H1 (cell line): Measurements from ENCODE around the gene PLD5. TPM values are rescaled to one million over a fixed set of nuclear protein-coding genes. Genes with fewer than 3 reads are reported as not detected.
"Not testable (repeated sequence)": the region's sequence is repeated elsewhere in the genome, so short reads cannot be mapped to it uniquely, and the experiment has no call there.

Experiments
- CTCF ChIA-PET: fragments of 300-600 bp; sonication (Branson Sonifier 250); formaldehyde crosslinking; loops from one replicate; lab custom pipeline; 2021; ENCODE audit not compliant: partially characterized antibody; lab: Charles Lee
- POLR2A ChIA-PET: fragments of 300-600 bp; sonication (Branson Sonifier 250); formaldehyde crosslinking; loops from one replicate; lab custom pipeline; 2021; ENCODE audit warnings: inconsistent platforms; ENCODE audit not compliant: partially characterized antibody; lab: Charles Lee
- DNase-seq, 2 experiments: peaks; one replicate each; pipeline versions ENCODE4 v3.0.0 to v3.0.0-alpha.2; 2010 to 2022; ENCODE audit warnings: low spot score in 2 of 2, low read depth in 1 of 2, mixed read lengths in 1 of 2
- FAIRE-seq: peaks from 2 replicates; lab custom pipeline; 2011; peaks lifted over from hg19 to GRCh38; lab: Jason Lieb, UNC
- H2AFZ ChIP-seq: 2 replicates; pipeline ENCODE4 v1.8.1; 2012; ENCODE audit warnings: low read length, inconsistent platforms
- H2AK5ac ChIP-seq: 2 replicates; pipeline ENCODE4 v1.6.1; 2013; ENCODE audit warnings: low read depth, low read length
- H2BK120ac ChIP-seq: replicated peaks from 2 replicates; pipeline ENCODE3; 2013; ENCODE audit warnings: low read depth, low read length, inconsistent platforms
- H2BK12ac ChIP-seq: 2 replicates; pipeline ENCODE4 v1.6.1; 2013; ENCODE audit warnings: low read depth, low read length
- H2BK15ac ChIP-seq: 2 replicates; pipeline ENCODE4 v1.6.1; 2013; ENCODE audit warnings: low read length
- H2BK20ac ChIP-seq: 2 replicates; pipeline ENCODE4 v1.6.1; 2013; ENCODE audit warnings: low read length
- H2BK5ac ChIP-seq: 2 replicates; pipeline ENCODE4 v1.6.1; 2013; ENCODE audit warnings: low read depth, low read length
- H3K14ac ChIP-seq: 2 replicates; pipeline ENCODE4 v1.6.1; 2013; ENCODE audit warnings: inconsistent platforms; ENCODE audit not compliant: insufficient read length
- H3K18ac ChIP-seq: 2 replicates; pipeline ENCODE4 v1.6.1; 2013; ENCODE audit warnings: low read length; ENCODE audit errors: extremely low read depth
- H3K23ac ChIP-seq: 2 replicates; pipeline ENCODE4 v1.6.1; 2013; ENCODE audit warnings: inconsistent platforms; ENCODE audit not compliant: insufficient read length
- H3K23me2 ChIP-seq: 2 replicates; pipeline ENCODE4 v1.6.1; 2013; ENCODE audit warnings: low read depth, low read length
- H3K27ac ChIP-seq: 2 replicates; pipeline ENCODE4 v1.6.1; 2011; ENCODE audit warnings: low read depth, low read length, inconsistent platforms
- H3K27me3 ChIP-seq, 4 experiments: replicated peaks in 1 of 4; 1 replicate in 1 of 4; 2 replicates in 3 of 4; pipeline versions ENCODE4 v1.6.1 to v1.8.1; 2011 to 2013; ENCODE audit warnings: low read length in 3 of 4, mild to moderate bottlenecking in 3 of 4, inconsistent platforms in 2 of 4, mixed read lengths in 2 of 4, moderate library complexity in 1 of 4; ENCODE audit not compliant: control insufficient read depth in 3 of 4, insufficient read depth in 3 of 4; ENCODE audit errors: extremely low read depth in 1 of 4
- H3K36me3 ChIP-seq, 4 experiments: 2 replicates each; pipeline versions ENCODE4 v1.6.1 to v1.8.1; 2011 to 2013; ENCODE audit warnings: mild to moderate bottlenecking in 4 of 4, low read length in 3 of 4, moderate library complexity in 2 of 4, control low read depth in 1 of 4, inconsistent platforms in 1 of 4; ENCODE audit not compliant: insufficient read depth in 4 of 4, control insufficient read depth in 2 of 4
- H3K4ac ChIP-seq: replicated peaks from 2 replicates; pipeline ENCODE3; 2013; ENCODE audit warnings: low read length, low read depth, mixed read lengths, inconsistent platforms; ENCODE audit not compliant: insufficient read length
- H3K4me1 ChIP-seq, 4 experiments: replicated peaks in 1 of 4; 1 replicate in 1 of 4; 2 replicates in 3 of 4; pipeline versions ENCODE4 v1.6.1 to v1.8.1; 2011 to 2013; ENCODE audit warnings: low read length in 3 of 4, inconsistent platforms in 2 of 4, mixed read lengths in 1 of 4; ENCODE audit not compliant: insufficient read depth in 4 of 4, control insufficient read depth in 3 of 4
- H3K4me2 ChIP-seq, 2 experiments: 2 replicates each; pipeline versions ENCODE4 v1.6.1 to v1.8.1; 2011 to 2013; ENCODE audit warnings: low read depth in 2 of 2, low read length in 2 of 2, control low read depth in 1 of 2, inconsistent platforms in 1 of 2, mild to moderate bottlenecking in 1 of 2; ENCODE audit not compliant: insufficient read depth in 1 of 2
- H3K4me3 ChIP-seq, 4 experiments: fragments of 200-600, 300-600 bp in 1 of 4; sonication (generic), shearing (Covaris generic), sonication (Bioruptor Twin) in 1 of 4; 2 replicates each; pipeline versions ENCODE4 v1.5.1 to v1.8.1; 2011 to 2016; ENCODE audit warnings: low read length in 4 of 4, low read depth in 3 of 4, control low read depth in 2 of 4, inconsistent platforms in 2 of 4, mild to moderate bottlenecking in 2 of 4, mixed read lengths in 1 of 4, moderate library complexity in 1 of 4; ENCODE audit not compliant: insufficient read depth in 2 of 4; ENCODE audit errors: extremely low read depth in 1 of 4
- H3K56ac ChIP-seq: replicated peaks from 2 replicates; pipeline ENCODE3; 2013; ENCODE audit warnings: low read depth, mild to moderate bottlenecking, mixed read lengths, low read length, inconsistent platforms; ENCODE audit not compliant: insufficient read length
- H3K79me1 ChIP-seq: 2 replicates; pipeline ENCODE4 v1.6.1; 2013; ENCODE audit warnings: low read depth, low read length, control low read depth
- H3K79me2 ChIP-seq, 2 experiments: 2 replicates each; pipeline versions ENCODE4 v1.6.1 to v1.8.1; 2012 to 2013; ENCODE audit warnings: low read length in 2 of 2, mild to moderate bottlenecking in 2 of 2, inconsistent platforms in 1 of 2; ENCODE audit not compliant: insufficient read depth in 2 of 2, control insufficient read depth in 1 of 2
- H3K9ac ChIP-seq, 4 experiments: replicated peaks in 1 of 4; 1 replicate in 1 of 4; 2 replicates in 3 of 4; pipeline versions ENCODE4 v1.6.1 to v1.8.1; 2011 to 2013; ENCODE audit warnings: low read depth in 3 of 4, low read length in 3 of 4, control low read depth in 2 of 4, mild to moderate bottlenecking in 2 of 4, moderate library complexity in 2 of 4, inconsistent platforms in 1 of 4; ENCODE audit errors: extremely low read depth in 1 of 4
- H3K9me3 ChIP-seq, 2 experiments: 2 replicates each; pipeline versions ENCODE4 v1.6.1 to v1.8.1; 2012 to 2013; ENCODE audit warnings: mild to moderate bottlenecking in 2 of 2, moderate library complexity in 2 of 2, control low read depth in 1 of 2, inconsistent platforms in 1 of 2, low read depth in 1 of 2, low read length in 1 of 2, mixed read lengths in 1 of 2; ENCODE audit not compliant: insufficient read depth in 2 of 2
- H4K20me1 ChIP-seq, 2 experiments: replicated peaks in 1 of 2; 2 replicates each; pipeline versions ENCODE3 to v1.8.1; 2011 to 2013; ENCODE audit warnings: inconsistent platforms in 2 of 2, low read length in 2 of 2, mild to moderate bottlenecking in 1 of 2; ENCODE audit not compliant: insufficient read depth in 2 of 2, control insufficient read depth in 1 of 2
- H4K5ac ChIP-seq: 2 replicates; pipeline ENCODE4 v1.6.1; 2013; ENCODE audit warnings: low read length, low read depth, mixed read lengths, inconsistent platforms; ENCODE audit not compliant: insufficient read length
- H4K8ac ChIP-seq: 2 replicates; pipeline ENCODE4 v1.8.0; 2013; ENCODE audit warnings: mild to moderate bottlenecking, moderate library complexity, low read length, inconsistent platforms; ENCODE audit not compliant: insufficient read depth; ENCODE audit errors: extremely low read depth
- H4K91ac ChIP-seq: replicated peaks from 2 replicates; pipeline ENCODE3; 2013; ENCODE audit warnings: low read length, mixed read lengths, inconsistent platforms; ENCODE audit not compliant: insufficient read length
- WGBS, 2 experiments: shearing (Covaris generic) in 1 of 2; methylation state at CpG; one replicate each; pipeline versions ENCODE4 v1.1.6 to v1.1.7; 2013 to 2015; ENCODE audit warnings: low lambda C conversion rate in 2 of 2, mixed read lengths in 2 of 2, inconsistent platforms in 1 of 2, low coverage in 1 of 2, missing lambda C conversion rate in 1 of 2; ENCODE audit not compliant: insufficient replicate concordance in 2 of 2, insufficient coverage in 1 of 2, insufficient read length in 1 of 2; ENCODE audit errors: extremely low coverage in 1 of 2, missing lambda C conversion rate in 1 of 2; 5-methylcytosine and 5-hydroxymethylcytosine counted together
- polyA plus RNA-seq, 7 experiments: library from polyadenylated mRNA; depleted of rRNA in 3 of 7; stranded (reverse) in 5 of 7; unstranded in 2 of 7; fragments of >200 nt in 5 of 7; fragments of 200-250 nt in 2 of 7; gene quantifications; 1 replicate in 5 of 7; 2 replicates in 1 of 7; 4 replicates in 1 of 7; pipeline versions ENCODE4 v1.2.1 to v1.2.3, GENCODE V29; 2011 to 2013; ENCODE audit warnings: missing spikeins in 2 of 7, mixed read lengths in 2 of 7
- total RNA-seq: library from RNA; stranded (reverse); fragmentation: NEBNext Ultra II Directional; extraction: Animal tissue kit (Norgen Biotek cat#: 25700); gene quantifications from 2 replicates; pipeline ENCODE4 v1.2.1, GENCODE V29; 2021

PLD5 gene
- total and polyA plus RNA-seq, 2 of the 8 experiments (the other 6 are each of a cell fraction or from before 2014, with no cell fraction given), result 0.86 to 8.5 TPM

GRCh38 chr1:242308681-242309080, 215.8 kb downstream of the PLD5 start:
- CTCF ChIA-PET, result interaction anchor here (0.7 kb wide), 1 partner anchor 97 kb away, joined by 4 read pairs; no protein-coding TSS in a partner anchor

GRCh38 chr1:242293781-242294180, 230.7 kb downstream of the PLD5 start:
- H3K9ac ChIP-seq, H3K23ac ChIP-seq, H2AK5ac ChIP-seq, H3K79me1 ChIP-seq, H3K4me2 ChIP-seq, FAIRE-seq, H3K4me3 ChIP-seq, H2AFZ ChIP-seq, H2BK20ac ChIP-seq, H4K20me1 ChIP-seq, H3K27ac ChIP-seq, H2BK5ac ChIP-seq, H2BK12ac ChIP-seq, POLR2A ChIA-PET, H3K14ac ChIP-seq, H3K4me1 ChIP-seq, H4K91ac ChIP-seq, H3K4ac ChIP-seq, CTCF ChIA-PET, H3K18ac ChIP-seq, H2BK15ac ChIP-seq, H3K9me3 ChIP-seq, H2BK120ac ChIP-seq, H3K56ac ChIP-seq, H4K5ac ChIP-seq, H4K8ac ChIP-seq, DNase-seq, H3K23me2 ChIP-seq, H3K27me3 ChIP-seq, H3K79me2 ChIP-seq, H3K36me3 ChIP-seq: not testable (repeated sequence)
- WGBS, 2 experiments, result 94% methylated on average over 1 of the region's 1 CpG; no CpG with 5 or more reads in 1 of the 2 experiments

More at GRCh38 chr1:242308681-242309080, 215.8 kb downstream of the PLD5 start:
- H2AK5ac ChIP-seq, H4K5ac ChIP-seq, H4K91ac ChIP-seq, H4K20me1 ChIP-seq, H3K79me1 ChIP-seq, H2BK15ac ChIP-seq, H3K36me3 ChIP-seq, H3K18ac ChIP-seq, POLR2A ChIA-PET, H3K27me3 ChIP-seq, H2BK120ac ChIP-seq, H2BK12ac ChIP-seq, H3K27ac ChIP-seq, FAIRE-seq, H3K4ac ChIP-seq, H2BK20ac ChIP-seq, H3K9me3 ChIP-seq, H3K23me2 ChIP-seq, H3K4me2 ChIP-seq, H4K8ac ChIP-seq, H3K9ac ChIP-seq, H3K14ac ChIP-seq, H2AFZ ChIP-seq, H3K4me1 ChIP-seq, H3K79me2 ChIP-seq, H3K4me3 ChIP-seq, H2BK5ac ChIP-seq, H3K56ac ChIP-seq, H3K23ac ChIP-seq, DNase-seq: not testable (repeated sequence)
- WGBS, 2 experiments, result 78% methylated on average over 6 of the region's 7 CpGs; no CpG with 5 or more reads in 1 of the 2 experiments
